Liver (tissue), 9 donors: Measurements from ENCODE around the gene ENOX1. TPM values are rescaled to one million over a fixed set of nuclear protein-coding genes. Genes with fewer than 3 reads are reported as not detected.

Experiments
- DNase-seq: peaks from one replicate; pipeline ENCODE4 v3.0.0-alpha.2; 2017; ENCODE audit warnings: low spot score
- H3K27ac ChIP-seq, 2 donors: one replicate each; pipeline ENCODE4 v1.7.0; 2013; ENCODE audit warnings: inconsistent platforms in 2 of 2, low read length in 2 of 2, control low read depth in 1 of 2, low read depth in 1 of 2, mild to moderate bottlenecking in 1 of 2
- H3K27me3 ChIP-seq, 4 donors: one replicate each; pipeline versions ENCODE4 v1.6.1 to v1.7.0; 2013; ENCODE audit warnings: low read length in 3 of 4, inconsistent platforms in 1 of 4, mild to moderate bottlenecking in 1 of 4, moderate library complexity in 1 of 4; ENCODE audit not compliant: control insufficient read depth in 4 of 4, insufficient read depth in 4 of 4
- H3K36me3 ChIP-seq, 4 donors: one replicate each; pipeline versions ENCODE4 v1.6.1 to v1.7.0; 2013; ENCODE audit warnings: low read length in 3 of 4, mild to moderate bottlenecking in 3 of 4, low read depth in 1 of 4, moderate library complexity in 1 of 4; ENCODE audit not compliant: control insufficient read depth in 4 of 4, insufficient read depth in 3 of 4
- H3K4me1 ChIP-seq, 4 donors: one replicate each; pipeline versions ENCODE4 v1.6.1 to v1.7.0; 2013; ENCODE audit warnings: low read length in 3 of 4, mild to moderate bottlenecking in 3 of 4, moderate library complexity in 1 of 4; ENCODE audit not compliant: control insufficient read depth in 4 of 4, insufficient read depth in 4 of 4
- H3K4me3 ChIP-seq, 3 donors: one replicate each; pipeline versions ENCODE4 v1.6.1 to v1.7.0; 2013; ENCODE audit warnings: low read length in 3 of 3, control low read depth in 1 of 3, low read depth in 1 of 3, mild to moderate bottlenecking in 1 of 3
- H3K9ac ChIP-seq, 2 donors: one replicate each; pipeline ENCODE4 v1.7.0; 2013; ENCODE audit warnings: low read length in 2 of 2, mild to moderate bottlenecking in 2 of 2, moderate library complexity in 2 of 2, control low read depth in 1 of 2, low read depth in 1 of 2
- H3K9me3 ChIP-seq, 4 donors: one replicate each; pipeline versions ENCODE4 v1.6.1 to v1.7.0; 2013; ENCODE audit warnings: low read length in 3 of 4; ENCODE audit not compliant: control insufficient read depth in 4 of 4
- ATF3 ChIP-seq: IDR thresholded peaks from 2 replicates; pipeline ENCODE4 v1.6.1; 2016; ENCODE audit warnings: antibody characterized with exemption
- CTCF ChIP-seq: fragments of 150-350 bp; IDR thresholded peaks from 2 replicates; pipeline ENCODE4 v1.5.1; 2017; ENCODE audit warnings: improper control_type of control experiment, low read depth, low read length; ENCODE audit not compliant: missing input control
- FOXA1 ChIP-seq: IDR thresholded peaks from 2 replicates; pipeline ENCODE4 v1.6.1; 2016; ENCODE audit warnings: antibody characterized with exemption
- FOXA2 ChIP-seq: IDR thresholded peaks from 2 replicates; pipeline ENCODE4 v1.6.1; 2016; ENCODE audit warnings: antibody characterized with exemption
- GABPA ChIP-seq, 2 donors: IDR thresholded peaks in 1 of 2; conservative IDR thresholded peaks in 1 of 2; 2 replicates each; pipeline ENCODE4 v1.6.1; 2016; ENCODE audit warnings: antibody characterized with exemption in 2 of 2, mild to moderate bottlenecking in 1 of 2, moderate library complexity in 1 of 2
- HNF4A ChIP-seq, 2 donors: conservative IDR thresholded peaks; 2 replicates each; pipeline ENCODE4 v1.6.1; 2016; ENCODE audit warnings: antibody characterized with exemption in 2 of 2, mild to moderate bottlenecking in 2 of 2
- HNF4G ChIP-seq: IDR thresholded peaks from 2 replicates; pipeline ENCODE4 v1.6.1; 2016; ENCODE audit warnings: antibody characterized with exemption
- JUND ChIP-seq, 2 donors: IDR thresholded peaks; 2 replicates each; pipeline ENCODE4 v1.6.1; 2016; ENCODE audit warnings: antibody characterized with exemption in 2 of 2
- MAX ChIP-seq: IDR thresholded peaks from 2 replicates; pipeline ENCODE4 v1.6.1; 2016; ENCODE audit warnings: antibody characterized with exemption
- NR2F2 ChIP-seq: IDR thresholded peaks from 2 replicates; pipeline ENCODE4 v1.6.1; 2016; ENCODE audit warnings: antibody characterized with exemption
- RAD21 ChIP-seq, 2 donors: IDR thresholded peaks; 2 replicates each; pipeline ENCODE4 v1.6.1; 2016; ENCODE audit warnings: antibody characterized with exemption in 2 of 2, mild to moderate bottlenecking in 2 of 2
- REST ChIP-seq: IDR thresholded peaks from 2 replicates; pipeline ENCODE4 v1.6.1; 2016; ENCODE audit warnings: antibody characterized with exemption, mild to moderate bottlenecking
- RXRA ChIP-seq, 2 donors: IDR thresholded peaks; 2 replicates each; pipeline ENCODE4 v1.6.1; 2017 to 2018; ENCODE audit warnings: antibody characterized with exemption in 2 of 2, mild to moderate bottlenecking in 1 of 2
- SP1 ChIP-seq: IDR thresholded peaks from 2 replicates; pipeline ENCODE4 v1.6.1; 2018; ENCODE audit warnings: antibody characterized with exemption, mild to moderate bottlenecking
- TAF1 ChIP-seq: conservative IDR thresholded peaks from 2 replicates; pipeline ENCODE4 v1.6.1; 2016; ENCODE audit warnings: antibody characterized with exemption, mild to moderate bottlenecking
- YY1 ChIP-seq: IDR thresholded peaks from 2 replicates; pipeline ENCODE4 v1.6.1; 2016; ENCODE audit warnings: antibody characterized with exemption, mild to moderate bottlenecking
- ZBTB33 ChIP-seq: IDR thresholded peaks from 2 replicates; pipeline ENCODE4 v1.6.1; 2016; ENCODE audit warnings: antibody characterized with exemption
- WGBS: extraction: QIAGEN DNeasy Blood & Tissue Kit; methylation state at CpG from one replicate; pipeline ENCODE4 v1.1.7; 2013; 5-methylcytosine and 5-hydroxymethylcytosine counted together
- polyA plus RNA-seq, 2 donors: library from polyadenylated mRNA; stranded (reverse) in 1 of 2; unstranded in 1 of 2; fragments of 200-250 nt in 1 of 2; fragments of >200 nt in 1 of 2; fragmentation: Nextera tagmentation in 1 of 2; extraction: Ambion mirVana in 1 of 2; gene quantifications; one replicate each; pipeline versions ENCODE4 v1.2.1 to v1.2.3, GENCODE V29; 2013 to 2015
- total RNA-seq, 2 donors: library from RNA; depleted of rRNA; stranded (reverse); fragments of >200 nt; gene quantifications; one replicate each; pipeline ENCODE4 v1.2.3, GENCODE V29; 2014
- donor health status: healthy.
- donor health status: healthy.
- donor health status: healthy.
- donor health status: healthy.
- donor health status: healthy.

The ENOX1 gene
- total and polyA plus RNA-seq, 4 donors, result 0.02 to 0.33 (median 0.08) TPM; not detected in 1

- WGBS, result 46% methylated on average over 6 of the region's 6 CpGs
These were observed 479.4 kb downstream of the ENOX1 start for GRCh38 chr13:43307221-43307920.

GRCh38 chr13:43306372-43306771 is 480.4 kb downstream of the ENOX1 start:
- no peaks in the 10 kb centered on the region for H3K9me3 ChIP-seq
- no peak overlapping the region for H3K9ac ChIP-seq
- no peak overlapping the region for H3K4me3 ChIP-seq
- DNase-seq, result no peak
- no peak overlapping the region for H3K27ac ChIP-seq
- no peaks in the 10 kb centered on the region for H3K36me3 ChIP-seq
- no peaks in the 10 kb centered on the region for H3K27me3 ChIP-seq
- peaks cover 0 to 15% (median 8%) of the 10 kb centered on the region in 4 donors for H3K4me1 ChIP-seq
- TF ChIP-seq CTCF (no peak), TAF1 (no peak), YY1 (no peak), MAX (no peak), FOXA2 (no peak), ZBTB33 (no peak), RXRA (IDR thresholded peaks at IDR 0.05) (no peak), RAD21 (IDR thresholded peaks at IDR 0.05) (no peak), SP1 (no peak), HNF4A (conservative IDR thresholded peaks at IDR 0.05) (no peak)

More at GRCh38 chr13:43307221-43307920, 479.4 kb downstream of the ENOX1 start:
- H3K4me1 ChIP-seq, result peaks cover 0 to 15% (median 8%) of the 10 kb centered on the region in 4 donors
- DNase-seq, result no peak
- no peaks in the 10 kb centered on the region for H3K36me3 ChIP-seq
- no peak overlapping the region for H3K9ac ChIP-seq
- no peaks in the 10 kb centered on the region for H3K27me3 ChIP-seq
- H3K4me3 ChIP-seq, result no peak overlapping the region
- H3K27ac ChIP-seq, result no peak overlapping the region
- no peak for TF ChIP-seq ATF3
- no peak for TF ChIP-seq MAX
- TF ChIP-seq HNF4G, result no peak
- no peak for TF ChIP-seq JUND (IDR thresholded peaks at IDR 0.05)
- no peaks in the 10 kb centered on the region for H3K9me3 ChIP-seq

- peaks cover 0 to 15% (median 8%) of the 10 kb centered on the region in 4 donors for H3K4me1 ChIP-seq
- no peak overlapping the region for H3K27ac ChIP-seq
- no peak overlapping the region for H3K4me3 ChIP-seq
- H3K36me3 ChIP-seq, result no peaks in the 10 kb centered on the region
- no peak overlapping the region for H3K9ac ChIP-seq
- no peaks in the 10 kb centered on the region for H3K9me3 ChIP-seq
- 44% methylated on average over 4 of the region's 4 CpGs for WGBS
- H3K27me3 ChIP-seq, result no peaks in the 10 kb centered on the region
- no peak for DNase-seq
- TF ChIP-seq ATF3 (no peak), FOXA2 (no peak), REST (no peak), ZBTB33 (no peak), SP1 (no peak), FOXA1 (no peak), GABPA (IDR thresholded peaks at IDR 0.05 in 1 of 2, conservative IDR thresholded peaks at IDR 0.05 in 1 of 2) (no peak), NR2F2 (no peak), YY1 (no peak)
These were observed 481.4 kb downstream of the ENOX1 start for GRCh38 chr13:43305416-43305815.
